GF-D8 (cell line): ENCODE data around the gene RPTOR.
"Not testable (repeated sequence)": the region's sequence is repeated elsewhere in the genome, so short reads cannot be mapped to it uniquely, and the experiment has no call there.

Experiments
- DNase-seq: peaks from one replicate; lab custom pipeline; 2025; lab: John Stamatoyannopoulos, UW

The RPTOR gene

GRCh38 chr17:80615376-80615775 is 70.7 kb downstream of the RPTOR start:
- no peak for DNase-seq

- no peak for DNase-seq
These were observed 72.1 kb downstream of the RPTOR start for GRCh38 chr17:80616705-80617104.

GRCh38 chr17:80618304-80618703 is 73.7 kb downstream of the RPTOR start:
- no peak for DNase-seq

GRCh38 chr17:80619535-80620235 is 75.0 kb downstream of the RPTOR start:
- DNase-seq, result no peak

GRCh38 chr17:80621335-80621996 is 76.8 kb downstream of the RPTOR start:
- DNase-seq, result no peak

- DNase-seq, result no peak
These were observed 77.3 kb downstream of the RPTOR start for GRCh38 chr17:80621997-80622357.

GRCh38 chr17:80624864-80625263 is 80.2 kb downstream of the RPTOR start:
- no peak for DNase-seq

GRCh38 chr17:80625627-80626026 is 81.0 kb downstream of the RPTOR start:
- no peak for DNase-seq

GRCh38 chr17:80628881-80629280 is 84.2 kb downstream of the RPTOR start:
- not testable (repeated sequence) for DNase-seq

- no peak for DNase-seq
These were observed 84.8 kb downstream of the RPTOR start for GRCh38 chr17:80629298-80630028.

- no peak for DNase-seq
These were observed 86.0 kb downstream of the RPTOR start for GRCh38 chr17:80630560-80631120.

GRCh38 chr17:80631142-80632045 is 86.8 kb downstream of the RPTOR start:
- DNase-seq, result no peak

GRCh38 chr17:80632046-80632581 is 87.5 kb downstream of the RPTOR start:
- no peak for DNase-seq

- no peak for DNase-seq
These were observed 88.6 kb downstream of the RPTOR start for GRCh38 chr17:80633207-80633606.

GRCh38 chr17:80633994-80634566 is 89.4 kb downstream of the RPTOR start:
- DNase-seq, result no peak

- no peak for DNase-seq
These were observed 91.9 kb downstream of the RPTOR start for GRCh38 chr17:80636361-80637018.

- no peak for DNase-seq
These were observed 92.6 kb downstream of the RPTOR start for GRCh38 chr17:80637048-80637781.

GRCh38 chr17:80639658-80640057 is 95.0 kb downstream of the RPTOR start:
- DNase-seq, result no peak

- DNase-seq, result no peak
These were observed 95.9 kb downstream of the RPTOR start for GRCh38 chr17:80640366-80641084.
